Fibroblast of mammary gland (primary cell): ENCODE results near the gene RBM23.
A peak's percentile ranks its signal among the peaks of the same experiment; 100 is the strongest.

ENCODE experiments used
- DNase-seq: peaks from one replicate; pipeline ENCODE4 v3.0.0-alpha.2; 2010; ENCODE audit warnings: low read depth
- H3K4me3 ChIP-seq: 2 replicates; pipeline ENCODE4 v1.5.1; 2011; ENCODE audit warnings: low read depth, mild to moderate bottlenecking, low read length, moderate library complexity; ENCODE audit not compliant: control insufficient read depth
- CTCF ChIP-seq: conservative IDR thresholded peaks from 2 replicates; pipeline ENCODE4 v1.5.1; 2011; ENCODE audit warnings: low read depth, low read length, inconsistent platforms; ENCODE audit not compliant: control insufficient read depth, insufficient read depth

The RBM23 gene

GRCh38 chr14:22872833-22873520 is 46.0 kb downstream of the RBM23 start:
- no peak for TF ChIP-seq CTCF
- peak; percentile 21 for DNase-seq
- peak overlapping the region; percentile 79 for H3K4me3 ChIP-seq

GRCh38 chr14:22872033-22872832 is 46.7 kb downstream of the RBM23 start:
- peak; percentile 78 for DNase-seq
- TF ChIP-seq CTCF = peak; percentile 96
- H3K4me3 ChIP-seq = peak overlapping the region; percentile 79

- DNase-seq = peak; percentile 82
- H3K4me3 ChIP-seq = peak within 1 kb of the TSS; percentile 79
- no peak for TF ChIP-seq CTCF
Measured at GRCh38 chr14:22871224-22872032, 47.5 kb downstream of the RBM23 start, which contains the start of gene LRP10. Gene LRP10, plus strand, starts transcription at chr14:22871740. Its CDS starts 564 bp downstream, at chr14:22872304.

DNA sequence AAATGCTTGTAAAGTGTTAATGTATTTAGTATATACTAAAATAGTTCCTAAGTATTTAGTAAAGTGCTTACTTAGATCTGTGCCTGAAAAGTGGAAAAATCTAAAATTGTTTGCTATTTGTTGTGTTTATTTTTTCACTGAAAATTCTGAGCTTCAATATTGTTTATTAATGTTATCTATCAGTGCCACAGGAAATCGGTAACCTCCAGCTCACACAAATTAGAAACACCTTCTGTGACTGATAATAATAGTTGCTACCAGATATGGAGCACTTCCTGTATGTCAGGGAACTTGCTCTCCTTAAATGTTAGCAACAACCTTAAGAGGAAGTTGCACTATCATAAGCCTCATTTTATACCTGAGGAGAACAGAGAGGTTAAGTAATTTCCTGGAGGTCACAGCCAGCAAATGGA is 48.1 kb downstream of the RBM23 start:
- peak overlapping the region; percentile 79 for H3K4me3 ChIP-seq
- TF ChIP-seq CTCF = no peak
- no peak for DNase-seq

- no peak for DNase-seq
- no peak overlapping the region for H3K4me3 ChIP-seq
- TF ChIP-seq CTCF = no peak
Measured at GRCh38 chr14:22866874-22867273, 52.1 kb downstream of the RBM23 start.

DNA sequence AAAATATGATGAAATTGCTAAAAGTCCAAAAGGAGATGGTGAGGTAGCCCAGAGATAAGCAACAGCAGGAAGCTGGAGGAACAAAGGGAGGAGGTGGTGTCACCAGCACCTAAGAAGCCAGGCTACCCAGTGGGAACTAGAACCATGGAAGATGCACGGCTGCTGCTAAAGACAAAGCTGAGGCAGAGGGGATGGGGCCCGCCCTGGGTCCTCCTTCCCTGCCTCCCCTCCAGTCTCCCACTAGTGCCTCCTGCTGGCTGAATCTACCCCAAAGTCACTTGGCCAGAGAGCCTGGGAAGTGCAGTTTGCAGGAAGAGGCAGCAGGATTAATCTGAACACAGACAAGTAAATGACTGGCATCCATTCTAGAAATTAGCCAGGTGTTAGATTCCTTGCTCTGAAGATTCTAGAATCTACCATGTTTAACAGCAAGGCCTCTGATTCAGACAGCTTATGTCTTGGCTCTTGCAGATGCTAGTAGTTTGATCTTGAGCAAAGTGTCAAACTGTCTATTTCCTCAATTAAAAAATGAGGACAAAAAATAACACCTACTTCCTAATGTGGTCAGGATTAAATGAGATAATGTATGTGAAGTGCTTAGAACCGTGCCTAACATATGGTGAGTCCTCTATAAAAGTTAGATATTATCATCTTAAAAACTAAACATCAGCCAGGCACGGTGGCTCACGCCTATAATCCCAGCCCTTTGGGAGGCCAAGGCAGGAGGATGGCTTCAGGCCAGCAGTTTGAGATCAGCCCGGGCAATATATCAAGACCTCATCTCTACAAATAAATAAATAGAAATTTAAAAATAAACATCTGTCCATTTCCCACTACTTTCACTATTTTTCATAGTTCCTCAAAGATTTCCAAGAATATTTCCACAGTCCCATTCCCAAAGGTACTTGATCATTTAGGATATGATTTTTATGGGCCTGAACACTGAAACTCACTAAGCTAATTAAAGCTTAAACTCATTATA is 53.2 kb downstream of the RBM23 start:
- DNase-seq = no peak
- TF ChIP-seq CTCF = peak; percentile 29
- H3K4me3 ChIP-seq = no peak overlapping the region
